GM19023 (cell line): Measurements from ENCODE around the gene BCAR1.
A peak's percentile ranks its signal among the peaks of the same experiment; 100 is the strongest.
"Not testable (repeated sequence)": the region's sequence is repeated elsewhere in the genome, so short reads cannot be mapped to it uniquely, and the experiment has no call there.

Experiments
- ATAC-seq: cut with Tn5 transposase; IDR thresholded peaks from one replicate; pipeline ENCODE4 v1.9.1; 2021; ENCODE audit warnings: mild to moderate bottlenecking, moderate library complexity; ENCODE audit not compliant: unreplicated experiment

BCAR1 gene

DNA sequence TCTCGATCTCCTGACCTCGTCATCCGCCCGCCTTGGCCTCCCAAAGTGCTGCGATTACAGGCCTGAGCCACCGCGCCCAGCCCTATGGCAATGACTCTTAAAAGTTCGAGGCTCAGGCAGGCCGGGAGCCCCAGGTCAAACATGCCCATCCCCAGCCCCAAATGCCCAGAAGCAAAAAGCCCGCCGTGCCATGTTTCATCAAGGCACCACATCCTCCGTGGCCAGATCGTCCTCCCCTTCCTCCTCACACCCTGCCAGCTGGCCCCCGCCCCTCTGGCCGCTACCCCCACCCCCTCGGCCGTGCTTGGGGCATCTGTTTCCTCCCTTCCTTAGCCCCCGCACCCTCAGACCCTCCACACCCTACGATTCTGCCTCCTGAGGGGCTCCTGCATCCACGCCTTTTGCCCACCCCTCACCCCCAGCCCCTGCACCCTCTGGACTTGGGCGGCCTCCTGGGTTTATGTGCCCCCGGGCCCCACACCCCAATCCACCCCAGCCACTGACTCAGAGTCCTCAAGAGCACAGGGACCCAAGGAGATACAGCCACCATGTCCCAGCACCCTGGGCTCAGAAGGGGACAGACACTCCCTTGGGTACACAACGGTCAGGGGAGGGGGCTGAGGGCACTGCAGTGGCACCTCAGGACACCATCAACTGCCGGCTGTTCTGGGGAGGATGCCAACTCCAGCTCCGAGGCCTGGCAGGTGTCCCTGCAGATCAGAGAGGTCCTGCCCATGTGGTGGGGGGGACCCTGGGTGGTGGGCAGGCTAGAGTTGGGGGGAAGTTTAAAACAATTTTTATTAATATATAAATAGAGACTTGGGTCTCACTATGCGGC lies 25.5 kb downstream of the BCAR1 start:
- ATAC-seq, result no peak

DNA sequence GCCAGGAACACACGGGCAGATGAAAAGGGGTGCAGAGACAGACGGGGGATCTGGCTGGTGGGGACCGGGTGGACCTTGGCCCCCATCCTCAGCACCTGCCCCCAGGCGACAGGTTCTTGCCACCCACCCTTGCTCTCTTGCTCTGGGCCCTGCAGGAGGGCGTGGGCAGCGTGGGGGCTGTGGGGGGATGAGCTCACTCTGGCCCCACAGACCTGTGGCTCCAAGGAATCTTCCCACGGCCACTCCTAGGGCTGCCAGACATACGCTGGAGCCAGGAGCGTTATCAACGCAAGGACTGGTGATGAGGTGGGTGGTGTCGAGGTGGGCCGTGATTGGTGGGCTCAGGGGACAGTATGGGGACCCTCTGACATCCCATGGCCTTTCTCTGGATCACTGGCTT lies 26.3 kb downstream of the BCAR1 start:
- ATAC-seq, result no peak

GRCh38 chr16:75224306-75225082 lies 26.9 kb downstream of the BCAR1 start:
- ATAC-seq, result no peak

DNA sequence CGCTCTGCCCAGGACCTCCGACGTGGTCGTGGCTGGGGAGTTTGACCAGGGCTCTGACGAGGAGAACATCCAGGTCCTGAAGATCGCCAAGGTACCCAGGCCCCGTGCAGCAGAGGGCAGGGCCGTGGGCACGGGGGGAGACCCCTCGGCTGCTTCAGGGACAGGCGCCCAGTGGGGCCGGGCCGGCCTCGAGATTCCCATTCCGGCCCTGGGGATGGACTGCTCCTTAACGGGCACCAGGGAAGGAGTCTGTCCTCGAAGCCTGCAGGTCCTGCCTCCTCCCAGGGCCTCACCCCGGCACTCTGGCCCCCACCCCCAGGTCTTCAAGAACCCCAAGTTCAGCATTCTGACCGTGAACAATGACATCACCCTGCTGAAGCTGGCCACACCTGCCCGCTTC lies 28.3 kb downstream of the BCAR1 start:
- ATAC-seq, result not testable (repeated sequence)

GRCh38 chr16:75222271-75222783 lies 29.1 kb downstream of the BCAR1 start:
- ATAC-seq, result no peak

- peak; percentile 59 for ATAC-seq
Measured at GRCh38 chr16:75219838-75220237, 31.6 kb downstream of the BCAR1 start.

- ATAC-seq, result no peak
Measured at GRCh38 chr16:75219088-75219487, 32.3 kb downstream of the BCAR1 start.

DNA sequence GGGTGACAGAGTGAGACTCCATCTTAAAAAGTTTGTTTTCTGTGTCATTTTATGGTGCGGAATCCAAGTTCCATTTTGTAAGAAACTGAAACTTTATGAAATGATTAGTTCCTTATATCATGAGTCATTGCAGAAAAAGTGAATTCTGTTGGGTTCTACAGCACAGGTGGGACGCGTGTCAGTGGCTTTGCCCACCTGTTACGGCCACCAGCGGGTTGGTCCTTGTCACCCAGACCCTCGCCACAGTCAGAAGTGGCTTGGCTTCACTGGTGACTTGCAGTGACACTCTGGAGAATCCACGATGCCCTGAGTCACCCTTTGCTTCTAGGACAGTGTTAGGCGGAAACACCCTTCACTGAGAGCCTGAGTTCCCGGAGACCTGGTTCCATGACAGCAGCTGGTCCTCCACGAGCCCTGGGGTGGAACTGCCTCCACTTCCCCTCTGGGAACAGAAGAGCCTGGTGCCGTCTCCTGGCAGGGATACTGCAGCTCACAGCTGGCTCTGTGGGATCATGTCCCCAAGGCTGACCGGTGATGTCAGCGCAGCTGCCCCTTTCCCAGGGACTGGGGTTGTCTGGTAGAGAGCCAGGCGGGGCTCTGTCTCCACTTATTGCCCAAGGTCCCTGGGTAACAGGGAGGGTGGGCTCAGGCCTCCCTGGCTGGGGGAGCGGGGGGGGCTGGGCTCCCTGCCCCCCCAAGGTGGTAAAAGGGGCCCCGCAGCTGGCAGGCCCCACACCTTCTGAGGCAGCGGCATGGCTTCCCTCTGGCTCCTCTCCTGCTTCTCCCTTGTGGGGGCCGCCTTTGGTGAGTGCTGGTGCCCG lies 33.0 kb downstream of the BCAR1 start, which contains the start of gene CTRB1:
TSS of gene CTRB1 (plus strand) at position 733 of the 821 bp plus-strand sequence. CDS start at position 753, 20 bp downstream.
- ATAC-seq, result no peak

DNA sequence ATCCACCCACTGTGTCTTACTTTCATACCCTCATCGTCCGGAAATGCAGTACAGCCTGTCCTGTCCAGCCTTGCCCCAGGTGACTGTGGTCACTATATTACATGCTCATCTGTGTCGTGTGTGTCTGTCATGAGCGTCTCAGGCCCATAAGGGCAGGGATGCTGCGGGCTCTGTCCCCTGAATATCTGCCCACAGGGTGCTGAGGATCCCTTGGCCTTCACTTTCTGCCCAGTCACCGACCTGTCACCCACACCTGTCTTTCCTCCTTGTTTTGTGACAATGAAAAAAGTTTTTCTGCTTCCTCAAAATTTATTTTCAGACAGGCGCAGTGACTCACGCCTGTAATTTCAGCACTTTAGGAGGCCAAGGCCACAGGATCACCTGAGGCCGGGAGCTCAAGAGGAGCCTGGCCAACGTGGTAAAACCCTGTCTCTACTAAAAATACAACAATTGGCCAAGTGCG lies 34.0 kb downstream of the BCAR1 start:
- ATAC-seq, result no peak

DNA sequence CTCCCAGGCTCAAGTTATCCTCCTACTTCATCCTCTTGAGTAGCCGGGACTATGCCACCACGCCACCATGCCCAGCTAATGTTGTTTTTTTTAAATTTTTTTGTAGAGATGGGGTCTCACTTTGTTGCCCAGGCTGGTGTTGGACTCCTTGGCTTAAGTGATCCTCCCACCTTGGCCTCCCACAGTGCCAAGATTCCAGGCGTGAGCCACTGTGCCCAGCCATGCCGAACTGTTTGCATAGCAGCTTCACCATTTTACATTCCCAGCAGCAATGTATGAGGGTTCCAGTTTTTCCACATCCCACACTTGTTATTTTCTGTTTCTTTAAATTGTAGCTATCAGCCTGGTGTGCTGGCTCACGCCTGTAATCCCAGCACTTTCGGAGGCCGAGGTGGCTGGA lies 34.8 kb downstream of the BCAR1 start:
- no peak for ATAC-seq

- no peak for ATAC-seq
Measured at GRCh38 chr16:75216127-75216526, 35.3 kb downstream of the BCAR1 start.

DNA sequence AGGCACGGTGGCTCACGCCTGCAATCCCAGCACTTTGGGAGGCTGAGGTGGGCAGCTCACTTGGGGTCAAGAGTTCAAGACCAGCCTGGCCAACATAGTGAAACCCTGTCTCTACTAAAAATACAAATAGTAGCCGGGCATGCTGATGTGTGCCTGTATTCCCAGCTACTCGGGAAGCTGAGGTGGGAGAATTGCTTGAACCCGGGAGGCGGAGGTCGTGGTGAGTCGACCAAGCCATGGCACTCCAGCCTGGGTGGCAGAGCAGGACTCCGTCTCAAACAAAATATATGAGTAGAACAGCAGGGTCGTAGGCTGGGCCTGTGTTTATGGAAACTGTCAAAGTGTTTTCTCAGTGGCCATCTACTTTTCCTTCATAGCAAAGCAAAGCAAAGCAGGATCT lies 40.1 kb downstream of the BCAR1 start:
- ATAC-seq, result not testable (repeated sequence)

GRCh38 chr16:75209944-75210343 lies 41.5 kb downstream of the BCAR1 start:
- no peak for ATAC-seq

DNA sequence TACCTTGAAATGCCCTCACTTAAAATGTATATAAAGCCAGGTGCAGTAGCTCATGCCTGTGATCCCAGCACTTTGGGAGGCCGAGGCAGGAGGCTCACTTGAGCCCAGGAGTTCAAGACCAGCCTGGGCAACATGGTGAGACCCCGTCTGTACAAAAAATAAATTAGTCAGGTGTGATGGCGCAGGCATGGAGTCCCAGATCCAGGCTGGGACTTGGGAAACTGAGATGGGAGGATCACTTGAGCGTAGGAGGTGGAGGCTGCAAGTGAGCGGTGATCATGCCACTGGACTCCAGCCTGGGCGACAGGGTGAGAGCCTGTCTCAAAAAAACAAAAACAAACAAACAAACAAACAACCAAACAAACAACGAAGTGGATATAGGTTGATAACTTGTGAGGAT lies 41.9 kb downstream of the BCAR1 start:
- not testable (repeated sequence) for ATAC-seq

GRCh38 chr16:75208861-75209505 lies 42.4 kb downstream of the BCAR1 start:
- no peak for ATAC-seq

DNA sequence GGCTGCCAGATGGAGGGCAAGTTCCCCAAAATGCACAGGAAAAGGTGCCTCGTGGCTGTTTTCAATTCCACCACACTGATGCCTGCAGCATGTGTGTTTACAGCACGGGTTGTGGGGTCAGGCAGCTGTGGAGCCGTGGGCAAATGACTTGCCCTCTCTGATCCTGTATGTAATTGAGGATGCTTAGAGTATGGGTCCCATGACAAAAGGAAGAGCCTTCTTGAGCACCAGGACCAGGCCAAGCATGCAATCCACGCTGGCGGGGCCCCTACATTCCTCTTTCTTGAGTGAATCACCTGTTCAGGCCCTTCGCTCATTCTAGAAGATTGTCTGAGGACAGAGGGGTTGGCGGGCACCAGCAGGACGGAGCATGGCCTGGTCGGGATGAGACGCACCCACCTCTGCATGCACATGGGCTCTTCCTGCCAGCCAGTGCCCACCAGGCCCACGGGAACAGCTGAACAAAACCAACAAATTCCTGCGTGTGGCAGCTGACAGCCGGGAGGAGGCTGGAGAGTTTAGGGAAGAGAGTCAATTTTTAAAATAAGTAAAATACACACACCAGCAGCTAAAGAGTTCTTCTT lies 43.1 kb downstream of the BCAR1 start:
- no peak for ATAC-seq

- no peak for ATAC-seq
Measured at GRCh38 chr16:75207831-75208230, 43.6 kb downstream of the BCAR1 start.

DNA sequence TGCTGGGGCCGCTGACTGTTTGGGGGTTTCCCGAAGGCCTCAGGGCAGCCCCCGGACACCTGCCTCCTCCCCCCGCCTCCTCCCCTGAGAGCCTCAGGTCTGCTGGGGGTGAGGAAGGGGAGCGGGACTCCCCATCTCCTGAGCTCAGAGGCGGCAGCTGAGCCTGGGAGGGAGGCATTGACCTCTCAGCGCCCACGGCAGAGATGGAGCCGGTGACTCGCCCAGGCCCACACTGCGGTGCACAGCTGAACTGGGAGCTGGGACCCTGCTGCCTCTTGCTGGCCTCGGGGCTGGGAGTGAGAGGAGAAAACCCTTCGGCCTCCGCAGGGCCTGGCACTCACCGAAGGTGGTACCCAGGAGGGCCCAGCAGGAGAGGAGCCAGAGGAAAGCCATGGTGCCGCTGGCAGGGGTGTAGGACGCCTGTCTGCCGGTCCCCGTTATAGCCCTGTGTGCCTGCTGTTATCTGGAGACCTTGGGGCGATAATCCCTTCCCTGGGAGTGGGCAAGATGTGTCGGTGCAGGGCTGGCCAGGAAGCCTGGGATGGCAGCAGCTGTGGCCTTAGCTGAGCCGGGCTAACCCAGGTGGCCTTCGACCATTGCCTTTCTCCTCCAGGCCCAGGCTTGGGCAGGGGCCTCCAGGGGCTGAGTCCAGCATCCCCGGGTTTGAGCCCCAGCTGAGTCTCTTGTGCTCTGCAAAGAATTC lies 44.5 kb downstream of the BCAR1 start, which contains the start of gene CTRB2:
TSS of gene CTRB2 (minus strand) at position 413 of the 703 bp plus-strand sequence. CDS start at position 393, 20 bp downstream.
- ATAC-seq, result peak; percentile 48
